ENCODE results near the gene AIG1. TPM values are rescaled to one million over a fixed set of nuclear protein-coding genes. Genes with fewer than 3 reads are reported as not detected.

AIG1 gene
- total RNA-seq, 2 experiments from 2014 or later, result 7.4 to 8.4 TPM

DNA sequence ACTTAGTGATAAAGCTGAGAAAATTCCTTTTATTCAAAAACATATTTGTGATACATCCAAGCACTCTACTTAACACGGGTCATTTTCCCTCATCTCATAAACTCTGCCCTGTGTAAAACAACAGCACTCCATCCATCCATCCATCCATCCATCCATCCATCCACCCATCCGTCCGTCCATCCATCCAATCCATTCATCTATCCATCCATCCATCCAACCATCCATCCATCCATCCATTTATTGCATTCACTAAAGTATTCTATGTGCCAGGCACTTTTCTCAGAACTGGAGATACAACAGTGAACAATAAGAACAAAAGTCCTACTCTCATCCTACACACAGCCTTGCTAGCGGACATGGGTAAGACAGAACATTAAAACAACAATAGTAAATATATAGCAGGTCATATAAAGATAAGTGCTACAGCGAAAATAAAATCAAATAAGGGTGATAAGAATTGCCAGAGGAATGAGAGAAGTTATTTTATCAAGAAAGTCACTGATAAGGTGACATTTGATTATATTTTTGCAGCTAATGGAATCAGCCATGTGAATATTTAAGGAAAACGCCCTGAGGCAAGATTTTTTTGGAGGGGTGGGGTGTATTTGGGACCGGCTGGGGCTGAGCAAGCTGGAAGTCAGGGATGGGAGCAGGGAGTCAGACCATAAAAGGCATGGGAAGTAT lies 311.7 kb downstream of the AIG1 start:
- no peak for ATAC-seq (ENCODE audit: poor library complexity)
- ChIA-PET POLR2A (no interaction called here), CTCF (no interaction called here)
- no peak for TF ChIP-seq CTCF (IDR thresholded peaks at IDR 0.05)
- H3K4me3 Mint-ChIP-seq, result no peak overlapping the region
- Histone ChIP-seq H3K9me3 (ENCODE audit: control insufficient read depth in 1 of 2, insufficient read depth in 1 of 2, low read length in 2 of 2) (no peaks in the 10 kb centered on the region), H3K36me3 (ENCODE audit: insufficient read depth, low read length) (no peaks in the 10 kb centered on the region), H3K4me3 (ENCODE audit: low read length) (no peak overlapping the region), H3K27me3 (ENCODE audit: control insufficient read depth in 1 of 2, insufficient read depth in 2 of 2, low read length in 2 of 2) (no peaks in the 10 kb centered on the region), H3K27ac (ENCODE audit: low read depth in 1 of 2, low read length in 2 of 2) (no peak overlapping the region), H3K4me1 (ENCODE audit: insufficient read depth, low read length) (no peaks in the 10 kb centered on the region)
- H3K4me1 Mint-ChIP-seq (ENCODE audit: low read depth), result no peaks in the 10 kb centered on the region
- DNase-seq, result no peak
- no peak overlapping the region for H3K27ac Mint-ChIP-seq
- H3K27me3 Mint-ChIP-seq, result no peaks in the 10 kb centered on the region
- intact Hi-C loops (cut with DNase I, micrococcal nuclease), result no loop called here
- H3K9me3 Mint-ChIP-seq, result no peaks in the 10 kb centered on the region
- H3K36me3 Mint-ChIP-seq (ENCODE audit: low read depth), result no peaks in the 10 kb centered on the region

GRCh38 chr6:143374014-143374413 lies 313.3 kb downstream of the AIG1 start:
- Histone ChIP-seq H3K9me3 (ENCODE audit: control insufficient read depth in 1 of 2, insufficient read depth in 1 of 2, low read length in 2 of 2) (no peaks in the 10 kb centered on the region), H3K27me3 (ENCODE audit: control insufficient read depth in 1 of 2, insufficient read depth in 2 of 2, low read length in 2 of 2) (peaks cover 0 to under 1% of the 10 kb centered on the region in 2 experiments), H3K4me1 (ENCODE audit: insufficient read depth, low read length) (no peaks in the 10 kb centered on the region), H3K4me3 (ENCODE audit: low read length) (no peak overlapping the region), H3K36me3 (ENCODE audit: insufficient read depth, low read length) (no peaks in the 10 kb centered on the region), H3K27ac (ENCODE audit: low read depth in 1 of 2, low read length in 2 of 2) (no peak overlapping the region)
- ChIA-PET POLR2A (no interaction called here), CTCF (interaction anchor here (1.0 kb wide), 1 partner anchor 230 kb away, joined by 3 read pairs; no protein-coding TSS in a partner anchor)
- TF ChIP-seq CTCF (IDR thresholded peaks at IDR 0.05), result no peak
- H3K27me3 Mint-ChIP-seq, result no peaks in the 10 kb centered on the region
- H3K4me3 Mint-ChIP-seq, result no peak overlapping the region
- DNase-seq (no peak), ATAC-seq (ENCODE audit: poor library complexity) (no peak)
- no peaks in the 10 kb centered on the region for H3K4me1 Mint-ChIP-seq (ENCODE audit: low read depth)
- H3K9me3 Mint-ChIP-seq, result peaks cover 2% of the 10 kb centered on the region
- H3K27ac Mint-ChIP-seq, result no peak overlapping the region
- intact Hi-C loops (cut with DNase I, micrococcal nuclease), result no loop called here
- H3K36me3 Mint-ChIP-seq (ENCODE audit: low read depth), result no peaks in the 10 kb centered on the region

GRCh38 chr6:143375022-143375585 lies 314.4 kb downstream of the AIG1 start:
- no peak for DNase-seq
- CTCF ChIA-PET, result no interaction called here
- Histone ChIP-seq H3K27ac (ENCODE audit: low read depth in 1 of 2, low read length in 2 of 2) (no peak overlapping the region), H3K4me1 (ENCODE audit: insufficient read depth, low read length) (no peaks in the 10 kb centered on the region), H3K4me3 (ENCODE audit: low read length) (no peak overlapping the region), H3K27me3 (ENCODE audit: control insufficient read depth in 1 of 2, insufficient read depth in 2 of 2, low read length in 2 of 2) (peaks cover 0 to 5% of the 10 kb centered on the region in 2 experiments), H3K9me3 (ENCODE audit: control insufficient read depth in 1 of 2, insufficient read depth in 1 of 2, low read length in 2 of 2) (no peaks in the 10 kb centered on the region), H3K36me3 (ENCODE audit: insufficient read depth, low read length) (no peaks in the 10 kb centered on the region)
- no peaks in the 10 kb centered on the region for H3K27me3 Mint-ChIP-seq
- no peaks in the 10 kb centered on the region for H3K4me1 Mint-ChIP-seq (ENCODE audit: low read depth)
- peaks cover 2% of the 10 kb centered on the region for H3K9me3 Mint-ChIP-seq
- H3K4me3 Mint-ChIP-seq, result no peak overlapping the region
- H3K27ac Mint-ChIP-seq, result no peak overlapping the region
- H3K36me3 Mint-ChIP-seq (ENCODE audit: low read depth), result no peaks in the 10 kb centered on the region
- intact Hi-C loops (cut with DNase I, micrococcal nuclease), result no loop called here
- ATAC-seq (ENCODE audit: poor library complexity), result no peak
- POLR2A ChIA-PET, result no interaction called here
- TF ChIP-seq CTCF (IDR thresholded peaks at IDR 0.05), result no peak
